OCI-LY7 (cell line): ENCODE results near the gene KDM6A.

Experiments used
- CTCF ChIP-seq: fragments of 200-600 bp; sonication (generic); conservative IDR thresholded peaks from 2 replicates; pipeline ENCODE4 v1.5.1; 2014; ENCODE audit warnings: mild to moderate bottlenecking, antibody characterized with exemption, low read length, moderate library complexity, mixed read lengths
- EZH2phosphoT487 ChIP-seq: fragments of 200-600 bp; sonication (generic); IDR thresholded peaks from 2 replicates; pipeline ENCODE4 v1.6.1; 2018; ENCODE audit warnings: low read depth, borderline replicate concordance, mild to moderate bottlenecking, mixed run types, antibody characterized with exemption, low read length, moderate library complexity, mixed read lengths

GRCh38 chrX:45143455-45143854 is 270.5 kb downstream of the KDM6A start:
- TF ChIP-seq CTCF (no peak), EZH2phosphoT487 (no peak)
